Loucy (cell line): ENCODE measurements around the gene FMN1.

Experiments used
- CTCF ChIP-seq: fragments of 200-600 bp; sonication (generic); conservative IDR thresholded peaks from 2 replicates; pipeline ENCODE4 v1.5.1; 2014; ENCODE audit warnings: mild to moderate bottlenecking, antibody characterized with exemption, low read length
- EZH2phosphoT487 ChIP-seq: fragments of 200-600 bp; IDR thresholded peaks from 2 replicates; pipeline ENCODE4 v1.6.1; 2018; ENCODE audit warnings: antibody characterized with exemption, mild to moderate bottlenecking, moderate library complexity, borderline replicate concordance

DNA sequence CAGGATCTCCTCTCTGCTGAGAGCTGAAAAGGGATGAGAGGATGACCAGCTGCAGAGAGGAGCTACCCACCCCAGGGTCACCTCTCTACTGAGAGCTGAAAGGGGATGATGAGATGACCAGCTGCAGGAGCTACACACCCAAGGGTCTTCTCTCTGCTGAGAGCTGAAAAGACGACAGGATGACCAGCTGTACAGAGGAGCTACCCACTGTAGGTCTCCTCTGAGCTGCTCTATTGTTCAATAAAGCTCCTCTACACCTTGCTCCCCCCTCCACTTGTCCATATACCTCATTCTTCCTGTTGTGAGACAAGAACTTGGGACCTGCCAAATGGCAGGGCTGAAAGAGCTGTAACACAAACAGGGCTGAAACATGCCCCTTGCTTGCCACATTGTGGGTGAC, 149.9 kb downstream of the FMN1 start:
- TF ChIP-seq CTCF (no peak), EZH2phosphoT487 (no peak)
